ENCODE measurements around the gene RASL11B. TPM values are rescaled to one million over a fixed set of nuclear protein-coding genes. Genes with fewer than 3 reads are reported as not detected.

The RASL11B gene
- total RNA-seq, 1 experiment from 2014 or later = 30.0 TPM

- Histone ChIP-seq H4K5ac (ENCODE audit: insufficient read length, low read depth, low read length) (no peak overlapping the region), H3K9ac (ENCODE audit: extremely low read depth, insufficient read length, low read length) (peak overlapping the region; percentile 93), H3K27me3 (ENCODE audit: insufficient read depth, low read length) (no peaks in the 10 kb centered on the region), H4K8ac (replicated peaks; ENCODE audit: insufficient read length, low read depth, low read length) (no peak overlapping the region), H3K56ac (ENCODE audit: insufficient read length, low read depth, low read length) (no peak overlapping the region), H3K9me3 (ENCODE audit: control insufficient read depth, low read depth, low read length) (peaks cover 7% of the 10 kb centered on the region), H3K23me2 (ENCODE audit: insufficient read length, low read depth, low read length, poor library complexity, severe bottlenecking) (peaks cover 13% of the 10 kb centered on the region), H2BK120ac (ENCODE audit: low read depth, low read length, poor library complexity, severe bottlenecking) (no peak overlapping the region), H3K4me1 (ENCODE audit: insufficient read depth, low read length) (peaks cover 7% of the 10 kb centered on the region), H2AFZ (ENCODE audit: low read length) (no peak overlapping the region), H3K79me2 (ENCODE audit: insufficient read depth, low read length) (peaks cover 8% of the 10 kb centered on the region; the same call in 1 of the 2 replicates), H4K20me1 (ENCODE audit: control insufficient read depth, insufficient read depth, insufficient read length) (no peaks in the 10 kb centered on the region), H3K23ac (ENCODE audit: insufficient read length, low read depth, low read length) (no peak overlapping the region), H2BK12ac (ENCODE audit: insufficient read length, low read depth, low read length) (no peak overlapping the region), H3K14ac (ENCODE audit: insufficient read depth, low read length) (peak overlapping the region; percentile 88), H4K91ac (ENCODE audit: insufficient read length, low read depth, low read length) (no peak overlapping the region), H3K18ac (ENCODE audit: insufficient read length, low read depth, low read length) (peak overlapping the region; percentile 72), H3K27ac (ENCODE audit: insufficient read length, low read depth, low read length) (no peak overlapping the region), H3T11ph (ENCODE audit: low read length) (no peak overlapping the region), H3K79me1 (ENCODE audit: insufficient read depth, low read depth, low read length, poor library complexity, severe bottlenecking) (no peaks in the 10 kb centered on the region), H3K4ac (ENCODE audit: low read depth, low read length) (no peak overlapping the region), H3K4me2 (ENCODE audit: insufficient read depth, insufficient read length, low read length) (peak overlapping the region; percentile 94), H2BK15ac (ENCODE audit: low read depth, low read length) (no peak overlapping the region), H2AK5ac (ENCODE audit: insufficient read length, low read length) (no peak overlapping the region), H2BK20ac (ENCODE audit: low read depth, low read length, poor library complexity, severe bottlenecking) (no peak overlapping the region), H2BK5ac (ENCODE audit: insufficient read length, low read length) (no peak overlapping the region)
- Mint-ChIP-seq H3K36me3 (ENCODE audit: insufficient read depth in 1 of 3, low read depth in 3 of 3) (peaks cover 48 to 56% (median 52%) of the 10 kb centered on the region in 3 experiments), H3K27ac (peak overlapping the region in 2 of 3 experiments; percentile 74 to 79; a peak in 5 of 7 replicates), H3K9me3 (peaks cover 11 to 16% of the 10 kb centered on the region in 2 experiments; a peak in 4 of 5 replicates), H3K4me1 (peaks cover 57 to 66% of the 10 kb centered on the region in 2 experiments), H3K4me3 (peak overlapping the region; percentile 84 to 93), H3K27me3 (ENCODE audit: low read depth) (peaks cover 4% of the 10 kb centered on the region)
- TF ChIP-seq CTCF (conservative IDR thresholded peaks at IDR 0.05) = no peak
- no peak for DNase-seq
- WGBS (ENCODE audit: extremely low coverage, insufficient read length, low lambda C conversion rate) = no CpG with 5 or more reads among the region's 23 CpGs
Measured at GRCh38 chr4:52862639-52863161, 583 bp downstream of the RASL11B start.

Measured in H9 (cell line).